Pons (tissue), 1 donor: ENCODE results near the gene LRRC3.

ENCODE experiments used
- DNase-seq: peaks from one replicate; pipeline ENCODE4 v3.0.0-alpha.2; 2016; ENCODE audit warnings: low spot score

The LRRC3 gene

GRCh38 chr21:44423941-44424607 is 31.2 kb upstream of the LRRC3 start:
- DNase-seq, result no peak

- no peak for DNase-seq
These were observed 30.6 kb upstream of the LRRC3 start for GRCh38 chr21:44424608-44425306.

GRCh38 chr21:44425307-44425894 is 29.9 kb upstream of the LRRC3 start:
- DNase-seq, result no peak

DNA sequence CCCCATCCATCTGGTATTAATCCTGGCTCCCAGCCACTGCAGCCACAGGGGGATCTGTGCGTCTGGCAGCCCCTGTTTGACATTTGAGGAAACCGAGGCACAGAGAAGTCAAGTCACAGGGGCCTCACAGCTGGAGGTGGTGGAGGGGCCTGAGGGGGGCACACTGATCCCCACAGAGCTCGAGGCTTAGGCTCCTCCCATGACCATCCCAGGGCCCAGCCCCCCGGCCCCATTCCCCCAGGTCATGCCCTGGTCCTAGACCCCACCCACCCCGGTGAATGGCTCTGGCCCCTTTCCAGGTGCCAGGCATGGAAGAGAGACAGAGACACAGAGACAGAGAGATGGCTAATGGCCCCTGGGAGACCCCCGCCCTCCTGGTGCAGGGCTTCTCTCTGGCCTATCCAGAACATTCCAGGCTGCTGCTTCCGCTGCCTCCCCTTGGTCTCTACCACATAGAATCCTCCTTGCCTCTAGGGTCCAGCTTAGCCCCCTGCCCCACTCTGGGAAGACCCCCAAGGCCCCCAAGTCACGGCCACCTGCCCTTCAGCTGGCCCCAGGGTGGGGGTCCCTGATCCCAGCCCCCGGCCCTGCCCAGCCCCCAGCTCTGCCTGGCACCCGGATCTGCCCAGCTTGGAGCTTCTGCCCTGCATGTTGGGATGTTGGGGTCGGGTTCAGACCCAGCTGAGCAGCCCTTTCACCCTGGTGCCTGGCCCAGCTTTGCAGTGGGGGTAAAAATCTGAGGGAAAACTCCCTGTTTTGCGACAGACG is 29.2 kb upstream of the LRRC3 start:
- DNase-seq, result no peak

- DNase-seq, result no peak
These were observed 28.6 kb upstream of the LRRC3 start for GRCh38 chr21:44426663-44427191.

- DNase-seq, result no peak
These were observed 27.8 kb upstream of the LRRC3 start for GRCh38 chr21:44427241-44428120.

DNA sequence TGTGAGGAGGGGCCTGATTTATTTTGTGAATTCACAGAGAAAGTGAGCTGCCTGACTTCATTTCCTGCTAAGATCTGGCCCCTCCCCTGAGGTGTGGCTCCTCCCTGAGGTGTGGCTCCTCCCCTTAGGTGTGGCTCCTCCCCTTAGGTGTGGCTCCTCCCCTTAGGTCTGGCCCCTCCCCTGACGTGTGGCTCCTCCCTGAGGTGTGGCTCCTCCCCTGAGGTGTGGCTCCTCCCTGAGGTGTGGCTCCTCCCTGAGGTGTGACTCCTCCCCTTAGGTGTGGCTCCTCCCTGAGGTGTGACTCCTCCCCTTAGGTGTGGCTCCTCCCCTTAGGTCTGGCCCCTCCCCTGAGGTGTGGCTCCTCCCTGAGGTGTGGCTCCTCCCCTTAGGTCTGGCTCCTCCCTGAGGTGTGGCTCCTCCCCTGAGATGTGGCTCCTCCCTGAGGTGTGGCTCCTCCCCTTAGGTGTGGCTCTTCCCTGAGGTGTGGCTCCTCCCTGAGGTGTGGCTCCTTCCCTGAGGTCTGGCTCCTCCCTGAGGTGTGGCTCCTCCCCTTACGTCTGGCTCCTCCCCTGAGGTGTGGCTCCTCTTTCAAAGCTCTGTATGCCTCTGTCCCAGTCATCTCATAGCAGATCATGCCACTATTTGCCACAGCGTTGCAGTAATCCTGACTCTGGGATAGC is 26.9 kb upstream of the LRRC3 start:
- no peak for DNase-seq

DNA sequence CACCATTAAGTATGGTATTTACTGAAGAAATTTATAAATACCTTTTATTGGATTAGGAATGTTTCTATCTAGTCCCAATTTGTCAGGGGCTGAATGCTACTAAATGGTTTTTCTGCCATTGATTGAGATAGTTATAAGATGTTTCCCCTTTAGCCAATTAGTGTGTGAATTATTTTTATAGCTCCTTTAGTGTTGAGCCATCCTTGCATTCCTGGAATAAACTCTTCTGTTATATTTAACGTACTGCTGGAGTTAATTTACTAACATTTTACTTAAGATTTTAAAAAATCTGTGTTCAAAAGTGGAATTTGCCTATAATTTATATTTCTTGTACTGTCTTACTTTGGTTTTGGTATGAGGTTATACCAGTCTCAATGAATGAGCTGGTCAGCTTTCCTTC is 25.4 kb upstream of the LRRC3 start:
- no peak for DNase-seq

DNA sequence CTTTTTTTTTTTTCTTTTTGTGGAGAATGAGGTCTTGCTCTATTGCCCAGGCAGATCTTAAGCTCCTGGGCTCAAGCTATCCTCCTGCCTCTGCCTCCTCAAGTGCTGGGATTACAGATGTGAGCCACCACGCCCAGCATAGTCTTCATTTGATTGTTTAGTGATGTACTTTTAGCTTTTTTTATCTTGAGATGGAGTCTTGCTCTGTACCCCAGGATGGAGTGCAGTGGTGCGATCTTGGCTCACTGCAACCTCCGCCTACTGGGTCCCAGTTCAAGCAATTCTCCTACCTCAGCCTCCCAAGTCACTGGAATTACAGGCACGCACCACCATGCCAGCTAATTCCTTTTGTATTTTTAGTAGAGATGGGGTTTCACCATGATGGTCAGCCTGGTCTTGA is 24.0 kb upstream of the LRRC3 start:
- DNase-seq, result no peak

- DNase-seq, result no peak
These were observed 22.2 kb upstream of the LRRC3 start for GRCh38 chr21:44432841-44433790.

GRCh38 chr21:44433791-44434567 is 21.3 kb upstream of the LRRC3 start:
- DNase-seq, result no peak

GRCh38 chr21:44434568-44434925 is 20.8 kb upstream of the LRRC3 start:
- no peak for DNase-seq

- DNase-seq, result no peak
These were observed 20.2 kb upstream of the LRRC3 start for GRCh38 chr21:44434936-44435635.

DNA sequence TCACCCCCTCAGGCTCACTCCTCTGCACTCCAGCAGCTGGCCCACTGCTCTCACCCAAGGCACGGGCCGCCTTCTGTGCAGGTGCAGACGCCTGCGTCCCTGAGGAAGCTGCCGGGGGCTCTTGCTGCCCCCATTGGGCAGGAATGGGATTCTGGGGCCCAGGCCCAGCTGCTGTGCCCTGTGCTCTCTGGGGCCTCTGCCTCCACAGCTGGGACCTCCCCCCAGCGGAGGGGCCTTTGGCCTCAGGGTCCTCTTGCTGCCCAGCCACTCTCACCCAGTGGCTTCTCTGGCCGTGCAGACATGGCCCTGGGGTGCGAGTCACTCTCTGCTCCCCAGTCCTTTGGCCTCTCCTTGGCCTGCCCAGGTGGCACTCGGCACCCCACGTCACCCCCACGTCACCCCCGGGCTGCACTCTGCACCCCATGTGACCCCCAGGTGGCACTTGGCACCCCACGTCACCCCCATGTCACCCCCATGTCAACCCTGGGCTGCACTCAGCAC is 19.1 kb upstream of the LRRC3 start:
- no peak for DNase-seq

GRCh38 chr21:44436958-44437357 is 18.4 kb upstream of the LRRC3 start:
- DNase-seq, result no peak

DNA sequence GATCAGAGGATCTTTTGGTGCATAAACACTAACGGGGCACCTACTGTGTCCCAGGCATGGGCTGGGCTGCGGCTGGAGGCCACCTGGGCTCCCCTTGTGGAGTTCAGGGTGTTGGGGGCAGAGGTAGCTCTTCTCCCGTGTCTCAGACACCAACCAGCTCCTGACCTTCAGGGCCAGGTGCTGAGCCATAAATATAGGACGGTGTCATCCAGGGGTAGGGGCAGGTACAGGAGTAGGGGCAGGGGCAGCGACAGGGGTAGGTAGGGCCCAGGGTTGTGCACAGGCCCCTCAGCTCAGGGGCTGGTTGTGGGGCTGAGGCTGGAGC is 18.0 kb upstream of the LRRC3 start:
- no peak for DNase-seq

DNA sequence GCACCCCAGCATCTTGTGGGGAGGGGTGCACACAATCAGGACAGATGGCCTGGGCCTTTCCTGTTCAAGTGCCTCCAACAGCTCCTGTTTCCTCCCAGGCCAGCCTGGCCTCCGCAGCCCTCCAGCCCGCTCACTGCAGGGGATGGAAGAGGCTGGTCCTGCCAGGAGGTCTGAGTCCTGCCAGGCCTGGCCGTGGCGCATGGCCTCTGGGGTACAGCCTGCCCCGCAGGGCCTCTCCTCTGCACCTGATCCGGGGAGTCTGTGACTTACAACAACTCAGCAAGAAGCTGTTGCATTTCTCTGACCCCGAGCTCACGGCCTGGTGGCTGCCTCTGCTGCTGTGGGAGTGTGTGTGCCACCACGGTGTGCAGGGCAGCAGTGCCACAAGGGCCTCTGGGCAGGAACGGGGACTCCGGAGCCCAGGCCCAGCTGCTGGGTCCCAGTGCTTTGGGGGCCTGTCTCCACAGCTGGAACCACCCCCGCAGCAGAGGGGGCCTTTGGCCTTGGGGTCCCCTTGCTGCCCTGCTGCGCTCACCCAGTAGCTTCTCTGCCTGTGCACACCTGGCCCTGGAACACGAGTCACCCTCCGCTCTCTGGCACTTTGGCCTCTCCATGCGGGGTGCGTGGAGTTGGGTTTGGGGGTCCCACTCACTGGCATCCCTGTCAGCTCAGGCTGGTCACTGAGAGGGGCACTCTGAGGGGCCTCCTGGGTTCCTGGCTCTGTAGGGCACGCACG is 17.4 kb upstream of the LRRC3 start:
- DNase-seq, result no peak
